Dendritic cell treated with granulocyte-macrophage colony-stimulating factor and Interleukin-4, amounts not matched to agents 40 ng/mL and 50 ng/mL, for 4 days (primary cell): ENCODE results near the gene LRFN3.
"Not testable (repeated sequence)": the region's sequence is repeated elsewhere in the genome, so short reads cannot be mapped to it uniquely, and the experiment has no call there.

Experiments
- H3K27ac Mint-ChIP-seq: one replicate; pipeline ENCODE4 v1.8.0; 2022; ENCODE audit warnings: mild to moderate bottlenecking, mixed read lengths
- H3K27me3 Mint-ChIP-seq: one replicate; pipeline ENCODE4 v1.8.0; 2022; ENCODE audit warnings: mild to moderate bottlenecking, mixed read lengths
- H3K36me3 Mint-ChIP-seq: one replicate; pipeline ENCODE4 v1.8.0; 2022; ENCODE audit warnings: low read depth, mixed read lengths
- H3K4me1 Mint-ChIP-seq: one replicate; pipeline ENCODE4 v1.8.0; 2022; ENCODE audit warnings: low read depth, mixed read lengths
- H3K4me3 Mint-ChIP-seq: one replicate; pipeline ENCODE4 v1.8.0; 2022; ENCODE audit warnings: mild to moderate bottlenecking, moderate library complexity, mixed read lengths
- H3K9me3 Mint-ChIP-seq: one replicate; pipeline ENCODE4 v1.8.0; 2022; ENCODE audit warnings: mixed read lengths
- intact Hi-C: fragments of 100-400 bp; cut with micrococcal nuclease; formaldehyde crosslinking; loops from one replicate; pipeline ENCODE4 v1.15.0; 2022

Gene LRFN3

DNA sequence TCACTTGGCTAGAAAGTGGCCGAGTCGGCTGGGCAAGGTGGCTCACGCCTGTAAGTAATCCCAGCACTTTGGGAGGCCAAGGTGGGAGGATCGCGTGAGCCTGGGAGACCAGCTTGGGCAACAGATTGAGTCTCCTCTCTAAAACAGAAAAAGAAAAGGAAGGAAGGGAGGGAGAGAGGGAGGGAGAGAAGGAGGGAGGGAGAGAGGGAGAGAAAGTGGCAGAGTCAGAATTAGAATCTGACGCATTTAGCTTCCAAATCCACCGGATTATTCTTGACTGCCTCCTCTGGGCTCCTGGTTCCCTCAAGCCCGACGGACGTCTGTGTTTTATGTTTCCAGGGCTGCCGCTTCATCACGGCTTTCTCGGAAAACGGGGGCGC lies 22.5 kb downstream of the LRFN3 start:
- H3K4me3 Mint-ChIP-seq: peak overlapping the region; percentile 35

DNA sequence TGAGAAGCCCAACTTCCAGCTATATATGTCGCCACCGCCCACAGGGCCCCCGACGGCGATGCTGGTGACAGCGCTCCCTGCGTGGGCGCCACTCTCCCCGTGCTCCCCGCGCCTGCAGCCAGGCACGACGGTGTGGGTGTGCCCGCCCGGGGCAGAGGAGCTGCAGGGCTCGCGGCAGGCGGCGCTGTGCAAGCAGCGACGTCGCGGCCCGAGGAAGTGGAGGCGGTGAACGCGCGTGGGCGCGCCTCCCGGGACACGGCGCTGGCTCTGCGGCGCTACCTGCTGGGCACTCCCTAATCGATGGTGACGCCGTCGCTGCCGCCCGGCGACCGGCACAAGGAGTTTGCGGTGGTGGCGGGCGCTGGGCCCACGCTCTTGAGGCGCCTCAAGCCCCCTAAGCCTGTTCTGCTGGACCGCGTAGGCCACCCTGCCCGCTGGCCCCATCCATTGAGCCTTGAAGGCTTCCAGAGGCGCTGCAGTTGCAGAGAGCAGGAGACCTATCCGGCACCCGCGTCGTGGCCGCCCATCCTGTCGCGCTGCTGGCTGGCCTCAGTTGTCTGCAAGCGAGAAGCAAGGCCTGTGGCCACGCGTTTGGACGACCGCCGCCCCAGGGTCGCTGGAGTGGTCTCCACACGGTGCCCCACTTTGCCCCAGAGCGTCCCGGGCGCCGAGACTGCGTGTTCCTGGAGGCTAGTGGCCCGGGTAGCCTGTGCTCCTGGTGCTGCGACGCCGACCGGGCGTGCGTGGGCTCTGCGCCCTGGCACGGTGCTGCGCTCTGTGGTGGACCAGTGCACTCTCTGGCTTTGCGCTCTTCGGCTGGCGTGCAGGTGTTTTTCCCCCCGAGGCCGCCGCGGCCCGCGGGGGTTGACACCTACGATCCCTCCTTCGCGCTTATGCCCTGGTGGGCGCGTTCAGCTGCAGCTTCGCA lies 23.1 kb downstream of the LRFN3 start:
- no peaks in the 10 kb centered on the region for H3K36me3 Mint-ChIP-seq
- H3K27me3 Mint-ChIP-seq: peaks cover 52% of the 10 kb centered on the region
- intact Hi-C loops: loop anchor here (5.0 kb wide), 1 partner anchor 33 kb away; no protein-coding TSS in a partner anchor
- H3K4me3 Mint-ChIP-seq: peak overlapping the region; percentile 37
- H3K9me3 Mint-ChIP-seq: no peaks in the 10 kb centered on the region
- H3K4me1 Mint-ChIP-seq: peaks cover 20% of the 10 kb centered on the region
- H3K27ac Mint-ChIP-seq: no peak overlapping the region

More for the DNA sequence above, 22.5 kb downstream of the LRFN3 start:
- peaks cover 52% of the 10 kb centered on the region for H3K27me3 Mint-ChIP-seq
- H3K36me3 Mint-ChIP-seq: no peaks in the 10 kb centered on the region
- intact Hi-C loops: loop anchor here (5.0 kb wide), 1 partner anchor 34 kb away; no protein-coding TSS in a partner anchor
- no peaks in the 10 kb centered on the region for H3K9me3 Mint-ChIP-seq
- peak overlapping the region; percentile 35 for H3K27ac Mint-ChIP-seq
- H3K4me1 Mint-ChIP-seq: peaks cover 26% of the 10 kb centered on the region

DNA sequence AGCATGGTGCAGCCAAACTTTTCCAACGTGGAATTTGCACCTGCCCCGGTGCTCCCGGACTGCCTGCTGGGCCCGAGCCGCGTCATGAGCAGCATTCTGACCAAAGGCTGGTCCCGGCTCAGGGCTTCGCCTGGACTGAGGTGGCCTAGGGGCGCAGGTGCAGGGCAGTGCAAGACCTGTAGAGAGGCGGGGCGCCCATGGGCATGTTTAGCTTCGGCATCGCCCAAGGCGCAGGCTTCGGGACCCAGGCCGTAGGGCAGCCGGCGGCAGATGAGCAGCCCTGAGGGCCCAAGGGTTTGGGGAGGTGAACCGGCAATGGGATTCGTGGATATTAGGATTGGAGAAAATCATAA lies 23.8 kb downstream of the LRFN3 start:
- H3K4me1 Mint-ChIP-seq: peaks cover 19% of the 10 kb centered on the region
- intact Hi-C loops: loop anchor here (5.0 kb wide), 1 partner anchor 32 kb away; no protein-coding TSS in a partner anchor
- no peak overlapping the region for H3K4me3 Mint-ChIP-seq
- peaks cover 52% of the 10 kb centered on the region for H3K27me3 Mint-ChIP-seq
- H3K27ac Mint-ChIP-seq: no peak overlapping the region
- no peaks in the 10 kb centered on the region for H3K9me3 Mint-ChIP-seq
- no peaks in the 10 kb centered on the region for H3K36me3 Mint-ChIP-seq

DNA sequence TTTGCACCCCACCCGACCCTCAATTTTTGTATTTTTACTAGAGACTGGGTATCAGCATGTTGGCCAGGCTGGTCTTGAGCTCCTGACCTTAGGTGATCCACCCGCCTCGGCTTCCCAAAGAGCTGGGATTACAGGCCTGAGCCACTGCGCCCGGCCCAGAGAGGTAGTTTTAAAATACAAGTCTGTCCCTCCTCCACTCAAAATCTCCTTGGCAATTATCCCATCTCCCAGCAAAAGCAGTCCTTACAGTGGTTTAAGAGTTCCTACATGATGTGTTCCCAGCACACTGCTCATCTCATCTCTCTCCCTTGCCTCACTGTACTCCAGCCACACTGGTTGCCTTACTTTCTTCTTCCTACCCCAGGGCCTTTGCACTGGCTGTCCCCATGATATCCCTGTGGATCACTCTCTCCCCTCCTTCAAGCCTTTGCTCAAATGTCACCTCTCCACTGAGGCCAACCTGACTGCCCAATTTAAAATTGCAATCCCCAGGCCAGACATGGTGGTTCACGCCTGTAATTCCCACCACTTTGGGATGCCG lies 24.3 kb downstream of the LRFN3 start:
- H3K27me3 Mint-ChIP-seq: peaks cover 52% of the 10 kb centered on the region

DNA sequence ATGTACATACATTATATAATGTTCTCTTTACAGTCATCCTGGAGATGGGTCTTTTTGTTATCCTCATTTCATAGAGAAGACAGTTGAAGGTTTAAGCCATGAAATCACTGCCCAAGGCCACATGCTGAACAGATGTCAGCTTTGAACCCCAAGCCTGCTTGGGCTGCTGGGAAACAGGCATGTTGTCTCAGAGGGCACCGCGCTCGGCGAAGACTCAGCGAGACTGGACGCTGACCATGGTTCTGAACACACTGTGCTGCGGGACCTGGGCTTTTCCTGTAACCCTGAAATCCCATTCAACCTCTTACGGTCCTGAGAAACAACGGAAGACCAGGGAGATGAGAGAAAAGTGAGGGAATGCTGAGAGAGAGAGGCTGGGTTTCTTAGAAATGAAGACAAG lies 27.3 kb downstream of the LRFN3 start:
- intact Hi-C loops: no loop called here
- H3K27ac Mint-ChIP-seq: no peak overlapping the region
- H3K4me3 Mint-ChIP-seq: no peak overlapping the region
- H3K4me1 Mint-ChIP-seq: peaks cover 4% of the 10 kb centered on the region
- no peaks in the 10 kb centered on the region for H3K36me3 Mint-ChIP-seq
- no peaks in the 10 kb centered on the region for H3K9me3 Mint-ChIP-seq
- H3K27me3 Mint-ChIP-seq: peaks cover 40% of the 10 kb centered on the region

More for the DNA sequence above, 24.3 kb downstream of the LRFN3 start:
- Mint-ChIP-seq H3K4me1 (peaks cover 19% of the 10 kb centered on the region), H3K4me3 (no peak overlapping the region), H3K36me3 (no peaks in the 10 kb centered on the region), H3K27ac (no peak overlapping the region), H3K9me3 (no peaks in the 10 kb centered on the region)
- intact Hi-C loops: no loop called here

DNA sequence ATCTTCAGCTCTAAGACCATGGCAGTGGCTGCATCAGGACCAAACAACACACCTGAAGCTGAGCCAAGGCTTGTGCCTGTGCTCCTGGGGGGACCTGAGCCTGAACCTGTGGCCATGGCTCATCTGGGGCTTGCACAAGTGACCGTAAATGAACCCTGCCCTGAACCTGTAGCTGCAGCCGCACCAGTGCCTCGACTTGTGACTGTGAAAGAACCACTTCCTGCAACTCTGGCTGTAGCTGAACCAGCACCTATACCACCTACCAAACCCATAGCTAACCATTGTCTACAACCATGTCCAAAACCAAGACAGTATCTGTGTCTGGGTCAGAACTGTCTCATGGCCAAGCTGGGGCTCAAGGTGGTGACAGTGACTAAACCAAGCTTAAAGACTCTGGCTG lies 30.6 kb downstream of the LRFN3 start:
- Mint-ChIP-seq H3K4me1 (no peaks in the 10 kb centered on the region), H3K4me3 (no peak overlapping the region), H3K36me3 (no peaks in the 10 kb centered on the region), H3K27ac (no peak overlapping the region), H3K9me3 (no peaks in the 10 kb centered on the region), H3K27me3 (peaks cover 16% of the 10 kb centered on the region)
- intact Hi-C loops: no loop called here

DNA sequence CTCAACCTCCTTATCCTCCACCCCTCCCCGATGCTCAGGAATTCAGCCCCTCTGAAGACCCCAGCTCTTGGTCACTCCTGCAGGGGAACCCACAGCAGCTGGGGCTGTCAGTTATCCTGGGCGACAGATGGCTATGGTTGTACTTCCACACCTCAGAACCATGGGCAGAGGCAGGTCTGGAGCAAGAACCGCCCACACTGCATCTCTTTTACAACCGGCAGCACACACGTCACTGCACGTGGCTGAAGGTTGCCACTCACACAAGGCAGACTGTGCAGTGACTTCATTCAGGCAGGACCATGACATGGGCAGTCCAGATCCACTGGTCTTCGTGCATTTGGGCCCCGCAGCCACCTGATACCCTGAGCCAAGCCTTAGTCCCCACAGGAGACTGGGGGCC lies 37.3 kb downstream of the LRFN3 start:
- H3K36me3 Mint-ChIP-seq: no peaks in the 10 kb centered on the region
- no peaks in the 10 kb centered on the region for H3K9me3 Mint-ChIP-seq
- intact Hi-C loops: no loop called here
- H3K4me1 Mint-ChIP-seq: no peaks in the 10 kb centered on the region
- peaks cover 15% of the 10 kb centered on the region for H3K27me3 Mint-ChIP-seq
- H3K27ac Mint-ChIP-seq: no peak overlapping the region
- no peak overlapping the region for H3K4me3 Mint-ChIP-seq

DNA sequence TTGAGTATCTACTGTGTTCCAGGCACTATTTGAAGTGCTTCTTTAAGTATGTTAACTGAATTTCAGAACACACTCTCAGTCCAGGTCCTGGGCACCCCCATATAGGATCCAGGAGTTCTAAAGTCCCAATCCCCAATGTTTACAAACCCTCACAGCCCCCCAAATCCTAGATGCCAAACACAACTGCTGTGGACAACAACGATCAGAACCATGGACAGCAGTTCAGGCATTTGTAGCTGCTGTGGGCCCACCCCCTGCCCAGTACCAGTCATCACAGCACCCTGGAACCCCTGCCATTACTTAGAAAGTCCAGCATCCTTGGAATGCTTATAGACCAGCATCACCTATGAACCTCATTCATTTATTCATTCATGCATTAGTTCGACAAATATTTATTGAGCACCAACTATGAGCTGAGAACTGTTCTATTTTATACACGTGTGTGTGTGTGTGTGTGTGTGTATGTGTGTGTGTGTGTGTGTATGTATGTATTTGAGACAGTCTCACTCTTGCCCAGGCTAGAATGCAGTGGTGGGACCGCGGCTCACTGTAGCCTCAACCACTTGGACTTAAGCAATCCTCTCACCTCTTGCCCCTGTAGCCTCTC lies 39.5 kb downstream of the LRFN3 start:
- intact Hi-C loops: no loop called here
- H3K36me3 Mint-ChIP-seq: no peaks in the 10 kb centered on the region
- H3K27ac Mint-ChIP-seq: no peak overlapping the region
- no peaks in the 10 kb centered on the region for H3K4me1 Mint-ChIP-seq
- H3K4me3 Mint-ChIP-seq: no peak overlapping the region
- peaks cover 19% of the 10 kb centered on the region for H3K27me3 Mint-ChIP-seq
- H3K9me3 Mint-ChIP-seq: no peaks in the 10 kb centered on the region

DNA sequence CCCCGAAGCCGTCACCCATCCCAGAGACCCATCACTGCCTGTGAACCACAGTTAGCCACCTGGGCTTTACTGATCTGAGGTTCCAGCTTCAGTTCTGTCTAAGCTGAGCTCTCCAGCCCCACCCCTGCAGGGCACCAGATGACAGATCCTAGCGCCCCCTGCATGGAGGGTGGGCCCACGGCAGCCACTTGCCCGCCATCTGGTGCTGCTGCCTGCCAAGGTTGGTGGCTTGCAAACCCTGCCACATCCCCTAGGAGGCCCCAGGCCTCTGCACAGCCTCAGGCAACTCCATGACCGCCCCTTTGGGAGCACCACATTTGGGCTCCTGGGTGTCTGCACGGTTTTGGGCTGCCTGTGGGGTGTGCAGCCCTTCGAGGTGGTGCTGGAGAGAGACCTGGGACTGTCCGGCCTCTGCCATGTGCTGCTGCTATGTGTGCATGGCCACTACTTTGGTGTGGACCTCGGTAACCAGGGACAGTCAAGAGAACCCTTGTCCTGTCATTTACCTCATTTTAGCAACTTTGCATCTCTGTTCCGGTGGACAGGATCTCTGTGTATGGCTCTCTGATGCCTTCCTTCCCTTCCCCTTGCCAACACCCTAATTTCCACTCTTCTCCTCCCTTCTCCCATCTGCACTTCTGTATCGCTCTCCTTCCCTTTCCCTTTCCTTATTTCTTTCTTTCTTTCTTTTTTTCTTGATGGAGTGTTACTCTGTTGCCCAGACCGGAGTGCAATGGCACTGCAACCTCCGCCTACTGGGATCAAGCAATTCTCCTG lies 41.5 kb downstream of the LRFN3 start:
- intact Hi-C loops: no loop called here
- Mint-ChIP-seq H3K27me3 (peaks cover 28% of the 10 kb centered on the region), H3K4me3 (no peak overlapping the region), H3K4me1 (no peaks in the 10 kb centered on the region), H3K27ac (no peak overlapping the region), H3K36me3 (no peaks in the 10 kb centered on the region), H3K9me3 (no peaks in the 10 kb centered on the region)

DNA sequence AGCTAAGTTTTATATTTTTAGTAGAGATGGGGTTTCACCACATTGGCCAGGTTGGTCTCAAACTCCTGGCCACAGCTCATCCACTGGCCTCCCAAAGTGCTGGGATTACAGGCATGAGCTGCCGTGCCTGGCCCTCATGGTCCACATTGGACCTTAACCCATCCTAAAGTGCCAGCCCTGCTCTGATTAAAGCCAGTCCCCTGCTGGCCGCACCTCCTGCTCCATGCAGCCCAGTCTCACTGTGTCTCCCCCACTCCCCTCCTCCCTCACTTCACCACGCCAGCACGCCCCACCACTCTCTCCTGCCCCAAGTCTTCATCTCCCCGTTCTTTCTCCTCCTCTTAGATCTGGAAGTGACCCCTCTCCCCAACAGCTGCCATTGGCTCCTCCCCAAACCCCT lies 42.1 kb downstream of the LRFN3 start:
- no peaks in the 10 kb centered on the region for H3K36me3 Mint-ChIP-seq
- no peaks in the 10 kb centered on the region for H3K9me3 Mint-ChIP-seq
- H3K4me1 Mint-ChIP-seq: no peaks in the 10 kb centered on the region
- peaks cover 32% of the 10 kb centered on the region for H3K27me3 Mint-ChIP-seq
- no peak overlapping the region for H3K27ac Mint-ChIP-seq
- intact Hi-C loops: no loop called here
- H3K4me3 Mint-ChIP-seq: no peak overlapping the region

DNA sequence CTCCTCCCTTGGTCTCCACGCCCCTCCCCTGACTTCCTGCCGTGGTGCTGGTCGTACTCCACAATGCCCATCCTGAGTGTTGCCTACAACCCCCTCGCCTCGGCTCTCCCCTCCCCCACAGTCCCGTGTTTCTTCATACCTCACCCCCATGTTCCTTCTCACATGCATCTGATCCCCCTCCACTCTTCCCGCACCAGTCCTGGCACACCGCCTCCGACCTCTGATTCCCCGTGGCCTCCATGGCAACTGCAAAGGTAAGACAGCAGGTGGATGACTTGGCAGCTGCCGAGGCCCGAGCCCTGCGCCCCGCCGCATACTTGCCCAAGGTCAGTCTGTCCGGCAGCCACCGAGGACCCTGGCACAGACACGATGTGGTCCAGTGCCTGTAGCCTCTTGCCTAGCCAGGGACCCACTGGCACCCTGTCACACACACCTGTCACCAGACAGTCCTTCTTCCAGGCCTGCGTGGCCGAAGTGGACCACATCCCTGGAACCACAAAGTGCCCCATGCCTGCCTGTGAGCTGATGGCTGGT lies 42.7 kb downstream of the LRFN3 start:
- H3K4me1 Mint-ChIP-seq: no peaks in the 10 kb centered on the region

DNA sequence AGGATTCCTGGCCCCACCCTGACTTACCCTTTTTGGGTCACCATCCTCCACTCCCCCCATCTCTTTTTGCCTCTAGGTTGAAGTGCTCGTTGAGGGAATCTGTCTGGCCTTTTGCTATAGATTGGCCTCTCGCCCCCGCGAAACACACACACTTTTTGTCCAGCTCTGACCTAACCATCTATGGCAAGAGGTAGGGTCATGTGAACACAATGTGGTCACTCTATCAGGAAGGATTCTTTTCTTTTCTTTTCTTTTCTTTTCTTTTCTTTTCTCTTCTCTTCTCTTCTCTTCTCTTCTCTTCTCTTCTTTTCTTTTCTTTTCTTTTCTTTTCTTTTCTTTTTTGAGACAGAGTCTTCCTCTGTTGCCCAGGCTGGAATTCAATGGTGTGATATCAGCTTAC lies 44.8 kb downstream of the LRFN3 start:
- H3K36me3 Mint-ChIP-seq, H3K9me3 Mint-ChIP-seq, intact Hi-C loops, H3K4me1 Mint-ChIP-seq, H3K4me3 Mint-ChIP-seq, H3K27ac Mint-ChIP-seq: not testable (repeated sequence)
- peaks cover 53% of the 10 kb centered on the region for H3K27me3 Mint-ChIP-seq

More for the DNA sequence above, 42.7 kb downstream of the LRFN3 start:
- intact Hi-C loops: no loop called here
- H3K9me3 Mint-ChIP-seq: no peaks in the 10 kb centered on the region
- H3K27me3 Mint-ChIP-seq: peaks cover 37% of the 10 kb centered on the region
- H3K27ac Mint-ChIP-seq: no peak overlapping the region
- no peaks in the 10 kb centered on the region for H3K36me3 Mint-ChIP-seq
- H3K4me3 Mint-ChIP-seq: no peak overlapping the region

DNA sequence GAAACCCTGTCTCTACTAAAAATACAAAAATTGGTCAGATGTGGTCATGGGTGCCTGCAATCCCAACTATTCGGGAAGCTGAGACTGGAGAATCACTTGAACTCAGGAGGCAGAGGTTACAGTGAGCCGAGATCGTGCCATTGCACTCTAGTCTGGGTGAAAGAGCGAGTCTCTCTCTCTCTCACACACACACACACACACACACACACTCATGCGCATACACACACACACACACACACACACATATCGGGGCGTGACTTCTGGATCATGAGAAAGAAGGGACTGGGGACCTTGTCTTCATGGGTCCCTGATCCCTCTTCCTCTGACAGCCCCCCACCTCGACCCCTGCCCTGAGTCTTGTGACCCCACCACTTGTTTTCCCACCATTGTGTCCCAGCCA lies 47.0 kb downstream of the LRFN3 start:
- no peak overlapping the region for H3K27ac Mint-ChIP-seq
- intact Hi-C loops: no loop called here
- peaks cover 51% of the 10 kb centered on the region for H3K27me3 Mint-ChIP-seq
- no peak overlapping the region for H3K4me3 Mint-ChIP-seq
- no peaks in the 10 kb centered on the region for H3K9me3 Mint-ChIP-seq
- peaks cover 14% of the 10 kb centered on the region for H3K4me1 Mint-ChIP-seq
- no peaks in the 10 kb centered on the region for H3K36me3 Mint-ChIP-seq
